Measurements from ENCODE around the gene SAFB2. TPM values are rescaled to one million over a fixed set of nuclear protein-coding genes. Genes with fewer than 3 reads are reported as not detected.

SAFB2 gene
- total and polyA plus RNA-seq, 11 donors = 14.2 to 56.7 (median 44.2) TPM

GRCh38 chr19:5572556-5573286, 49.9 kb downstream of the SAFB2 start:
- no peak for DNase-seq
- intact Hi-C loops (cut with DNase I) = loop anchor here in 1 of 10 donors (10.0 kb wide), 1 partner anchor 518 kb away; no protein-coding TSS in a partner anchor
- Histone ChIP-seq H3K27me3 (peaks cover under 1 to 17% (median 9%) of the 10 kb centered on the region in 9 donors), H3K9me3 (peaks cover 0 to 16% (median 0%) of the 10 kb centered on the region in 12 donors), H3K4me1 (peaks cover 0 to under 1% (median 0%) of the 10 kb centered on the region in 12 donors), H3K4me3 (no peak overlapping the region), H3K27ac (no peak overlapping the region), H3K36me3 (no peaks in the 10 kb centered on the region)
- TF ChIP-seq POLR2A (IDR thresholded peaks at IDR 0.05) = no peak
- TF ChIP-seq CTCF (IDR thresholded peaks at IDR 0.05) = no peak
- 74 to 76% (median 75%) methylated on average over 14 of the region's 14 CpGs for WGBS, 4 donors
- ATAC-seq = no peak

- 91 to 98% (median 98%) methylated on average over 3 of the region's 3 CpGs for WGBS, 4 donors
- Histone ChIP-seq H3K27ac (no peak overlapping the region), H3K9me3 (peaks cover 0 to 16% (median 0%) of the 10 kb centered on the region in 12 donors), H3K36me3 (no peaks in the 10 kb centered on the region), H3K4me3 (no peak overlapping the region), H3K4me1 (peaks cover 0 to 5% (median 0%) of the 10 kb centered on the region in 12 donors), H3K27me3 (peaks cover 7 to 26% (median 14%) of the 10 kb centered on the region in 9 donors)
- DNase-seq = no peak
- intact Hi-C loops (cut with DNase I) = loop anchor here in 1 of 10 donors (10.0 kb wide), 1 partner anchor 517 kb away; no protein-coding TSS in a partner anchor
- no peak for TF ChIP-seq POLR2A (IDR thresholded peaks at IDR 0.05)
- no peak for TF ChIP-seq CTCF (IDR thresholded peaks at IDR 0.05)
- no peak for ATAC-seq
Observed at GRCh38 chr19:5571777-5572176, 50.8 kb downstream of the SAFB2 start.

DNA sequence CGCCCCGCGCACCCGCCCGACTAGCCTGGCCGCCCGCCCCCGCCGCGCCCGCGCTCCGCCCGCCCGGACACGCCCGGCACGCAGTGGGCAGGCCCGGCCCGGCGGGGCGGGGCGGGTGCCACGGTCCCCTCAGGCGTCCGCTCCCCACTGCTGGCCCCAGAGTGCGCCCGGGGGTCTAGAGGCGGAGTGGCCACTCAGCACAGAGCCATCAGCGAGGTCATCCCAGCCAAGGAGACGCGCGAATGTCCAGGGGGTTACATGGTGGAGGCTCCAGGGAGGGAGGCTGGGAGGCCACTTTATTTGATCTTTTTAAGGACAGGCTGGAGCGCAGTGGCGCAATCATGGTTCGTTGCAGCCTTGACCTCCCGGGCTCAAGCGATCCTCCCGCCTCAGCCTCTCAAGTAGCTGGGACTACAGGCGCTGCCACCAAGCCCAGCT, 54.6 kb downstream of the SAFB2 start:
- Histone ChIP-seq H3K27ac (no peak overlapping the region), H3K36me3 (no peaks in the 10 kb centered on the region), H3K27me3 (peaks cover 7 to 53% (median 23%) of the 10 kb centered on the region in 9 donors), H3K9me3 (peaks cover 0 to 10% (median 0%) of the 10 kb centered on the region in 12 donors), H3K4me1 (peaks cover 0 to 5% (median 0%) of the 10 kb centered on the region in 12 donors), H3K4me3 (peak overlapping the region in 1 of 12 donors; percentile 32)
- intact Hi-C loops (cut with DNase I) = no loop called here
- no peak for DNase-seq
- whole genome bisulfite sequencing, 4 donors = 18 to 77% (median 37%) methylated on average over 5 to 40 of the region's 40 CpGs
- ATAC-seq = peak in 1 of 4 donors; percentile 39
- TF ChIP-seq POLR2A (IDR thresholded peaks at IDR 0.05) = no peak
- TF ChIP-seq CTCF (IDR thresholded peaks at IDR 0.05) = no peak

- ATAC-seq = no peak
- peaks cover 7 to 53% (median 23%) of the 10 kb centered on the region in 9 donors for H3K27me3 ChIP-seq
- 8 to 22% (median 13%) methylated on average over 21 to 63 of the region's 63 CpGs for WGBS, 4 donors
Observed at GRCh38 chr19:5567360-5567969, 55.1 kb downstream of the SAFB2 start, which contains the start of gene TINCR. TINCR (minus strand) TSS chr19:5567953.

More at GRCh38 chr19:5567360-5567969, 55.1 kb downstream of the SAFB2 start, which contains the start of gene TINCR:
- Histone ChIP-seq H3K4me3 (peak within 1 kb of the TSS in 1 of 12 donors; percentile 32), H3K27ac (no peak within 1 kb of the TSS), H3K36me3 (no peaks in the 10 kb centered on the region), H3K4me1 (peaks cover 0 to 5% (median 0%) of the 10 kb centered on the region in 12 donors), H3K9me3 (peaks cover 0 to 10% (median 0%) of the 10 kb centered on the region in 12 donors)
- TF ChIP-seq POLR2A (IDR thresholded peaks at IDR 0.05) (no peak), CTCF (IDR thresholded peaks at IDR 0.05) (no peak)
- DNase-seq = no peak
- intact Hi-C loops (cut with DNase I) = no loop called here
